HG03175 (cell line): Measurements from ENCODE around the gene WDR27.
"Not testable (repeated sequence)": the region's sequence is repeated elsewhere in the genome, so short reads cannot be mapped to it uniquely, and the experiment has no call there.

Experiments
- ATAC-seq: cut with Tn5 transposase; IDR thresholded peaks from one replicate; pipeline ENCODE4 v1.9.1; 2021; ENCODE audit warnings: mild to moderate bottlenecking, moderate library complexity; ENCODE audit not compliant: unreplicated experiment

Gene WDR27

DNA sequence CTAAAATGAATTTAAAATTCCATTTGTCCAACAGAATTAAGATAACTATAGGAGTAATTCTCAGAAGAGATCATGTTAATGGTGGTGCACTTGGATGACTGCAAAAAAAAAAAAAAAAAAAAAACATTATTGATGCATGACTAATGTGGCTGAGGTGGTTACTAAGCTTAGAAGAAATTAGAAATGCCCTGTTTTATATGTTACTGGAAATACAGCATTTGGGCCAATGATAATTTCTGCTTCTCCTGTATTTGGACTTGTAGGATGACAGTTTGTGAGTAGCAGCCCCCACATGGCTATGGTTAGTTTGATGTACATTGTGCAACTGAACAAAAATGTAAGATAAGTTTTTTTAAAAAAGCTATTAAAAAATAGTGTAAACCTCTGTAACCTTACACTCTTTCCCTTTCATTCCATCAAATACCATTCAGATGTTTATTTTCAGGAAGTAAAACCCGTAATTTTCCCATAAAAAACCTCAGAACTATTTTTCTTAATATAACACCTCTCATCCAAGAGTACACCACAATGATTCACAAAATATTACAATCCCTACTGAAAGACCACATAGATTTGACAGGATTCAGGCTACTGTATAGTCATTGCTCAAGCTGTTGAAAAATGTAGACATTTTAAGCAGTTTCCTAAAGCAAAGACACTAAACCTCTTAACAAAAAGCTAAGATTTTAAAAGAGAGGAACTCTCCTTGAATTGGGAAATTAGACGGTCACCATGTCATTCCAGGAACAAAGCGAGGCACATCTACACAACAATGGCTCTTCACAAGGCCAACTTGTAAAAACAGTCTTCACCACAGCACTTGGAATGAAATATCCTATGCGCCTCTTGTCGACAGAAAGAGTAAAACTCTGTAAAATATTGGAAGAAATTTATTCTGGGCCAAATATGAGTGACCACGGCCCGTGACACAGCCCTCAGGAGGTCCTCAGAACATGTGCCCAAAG, 83.0 kb downstream of the WDR27 start:
- ATAC-seq: no peak

DNA sequence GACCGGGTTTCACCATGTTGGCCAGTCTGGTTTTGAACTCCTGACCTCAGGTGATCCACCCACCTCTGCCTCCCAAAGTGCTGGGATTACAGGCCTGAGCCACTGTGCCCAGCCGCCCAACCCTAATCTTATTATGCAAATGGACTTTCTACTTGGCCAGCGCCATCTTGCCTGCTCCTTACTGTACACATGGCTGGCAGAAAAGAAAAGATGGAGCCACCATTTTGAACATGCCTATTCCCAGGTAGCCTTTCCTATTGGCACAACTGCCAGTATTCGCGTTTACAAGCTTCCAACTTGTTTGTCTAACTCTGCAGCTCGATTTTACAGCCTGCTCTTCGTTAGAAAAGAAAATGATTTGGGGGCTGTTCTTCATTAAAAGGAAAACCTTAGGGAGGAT, 84.3 kb downstream of the WDR27 start:
- ATAC-seq: no peak

DNA sequence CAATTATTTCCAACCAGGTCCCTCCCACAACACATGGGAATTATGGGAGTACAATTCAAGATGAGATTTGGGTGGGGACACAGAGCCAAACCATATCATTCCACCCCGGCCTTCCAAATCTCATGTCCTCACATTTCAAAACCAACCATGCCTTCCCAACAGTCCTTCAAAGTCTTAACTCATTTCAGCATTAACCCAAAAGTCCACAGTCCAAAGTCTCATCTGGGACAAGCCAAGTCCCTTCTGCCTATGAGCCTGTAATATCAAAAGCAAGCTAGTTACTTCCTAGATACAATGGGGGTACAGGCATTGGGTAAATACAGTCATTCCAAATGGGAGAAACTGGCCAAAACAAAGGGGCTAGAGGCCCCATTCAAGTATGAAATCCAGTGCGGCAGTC, 93.2 kb downstream of the WDR27 start:
- not testable (repeated sequence) for ATAC-seq

DNA sequence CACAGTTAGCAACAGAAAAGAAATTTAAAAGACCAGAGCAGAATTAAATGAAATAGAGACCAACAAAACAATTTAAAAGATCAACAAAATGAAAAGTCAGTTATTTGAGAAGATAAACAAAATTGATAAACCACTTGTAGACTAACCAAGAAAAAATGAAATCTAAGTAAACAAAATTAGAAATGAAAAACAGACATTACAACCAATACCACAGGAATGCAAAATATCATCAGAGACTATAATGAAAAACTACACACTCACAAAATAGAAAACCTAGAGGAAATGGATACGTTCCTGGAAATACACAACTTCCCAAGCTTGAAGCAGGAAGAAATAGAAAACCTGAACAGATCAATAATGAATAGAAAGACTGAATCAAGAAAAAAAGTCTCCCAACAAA, 97.8 kb downstream of the WDR27 start:
- ATAC-seq: no peak

DNA sequence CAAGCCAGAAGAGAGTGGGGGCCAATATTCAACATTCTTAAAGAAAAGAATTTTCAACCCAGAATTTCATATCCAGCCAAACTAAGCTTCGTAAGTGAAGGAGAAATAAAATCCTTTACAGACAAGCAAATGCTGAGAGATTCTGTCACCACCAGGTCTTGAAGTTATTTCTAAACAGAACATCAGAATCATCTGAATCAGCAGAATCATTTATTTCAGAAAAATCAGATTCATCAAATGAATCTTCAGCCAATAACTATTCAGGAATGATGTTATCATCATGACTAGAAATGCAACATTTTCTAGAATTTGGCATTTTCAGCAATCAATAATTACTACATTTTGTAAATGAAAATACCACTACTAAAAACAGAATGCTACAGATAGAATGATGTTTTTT, 100.7 kb downstream of the WDR27 start:
- ATAC-seq: not testable (repeated sequence)

DNA sequence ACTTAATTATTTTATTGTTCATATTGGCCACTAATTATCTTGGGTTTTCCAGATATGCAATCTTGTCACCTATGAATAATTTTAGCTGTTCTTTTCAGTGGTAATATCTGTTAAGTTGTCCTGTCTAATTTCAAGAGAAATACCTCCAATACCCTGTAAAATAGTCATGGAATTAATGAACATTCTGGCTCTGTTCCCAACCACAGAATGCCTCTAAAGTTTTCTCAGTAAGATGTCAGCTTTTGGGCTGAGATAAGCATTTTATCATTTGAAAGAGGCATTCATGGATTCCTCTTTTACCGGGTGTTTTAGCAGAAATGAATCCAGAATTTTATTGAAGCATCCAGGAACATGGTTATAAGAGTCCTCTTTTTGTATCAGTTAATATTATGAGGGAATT, 109.3 kb downstream of the WDR27 start:
- ATAC-seq: no peak

DNA sequence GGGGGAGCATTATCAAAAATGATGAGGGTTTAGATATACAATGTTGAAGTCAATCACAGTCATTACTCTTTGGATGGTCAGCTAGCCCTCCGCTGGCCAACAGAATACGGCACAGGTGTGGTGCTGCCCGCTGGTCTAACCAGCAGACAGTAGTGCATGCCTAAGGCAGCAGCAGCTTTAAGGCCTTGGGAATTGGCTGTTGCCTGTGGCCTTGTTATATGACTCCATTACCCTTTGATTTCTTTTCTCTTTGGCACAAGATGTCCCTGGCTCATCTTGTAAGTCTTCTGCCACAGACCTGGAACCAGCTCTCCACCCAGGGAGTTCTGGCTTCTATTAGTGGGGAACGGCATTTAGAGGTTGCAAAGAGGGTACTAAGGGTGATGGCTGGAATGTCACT, 110.2 kb downstream of the WDR27 start:
- no peak for ATAC-seq

DNA sequence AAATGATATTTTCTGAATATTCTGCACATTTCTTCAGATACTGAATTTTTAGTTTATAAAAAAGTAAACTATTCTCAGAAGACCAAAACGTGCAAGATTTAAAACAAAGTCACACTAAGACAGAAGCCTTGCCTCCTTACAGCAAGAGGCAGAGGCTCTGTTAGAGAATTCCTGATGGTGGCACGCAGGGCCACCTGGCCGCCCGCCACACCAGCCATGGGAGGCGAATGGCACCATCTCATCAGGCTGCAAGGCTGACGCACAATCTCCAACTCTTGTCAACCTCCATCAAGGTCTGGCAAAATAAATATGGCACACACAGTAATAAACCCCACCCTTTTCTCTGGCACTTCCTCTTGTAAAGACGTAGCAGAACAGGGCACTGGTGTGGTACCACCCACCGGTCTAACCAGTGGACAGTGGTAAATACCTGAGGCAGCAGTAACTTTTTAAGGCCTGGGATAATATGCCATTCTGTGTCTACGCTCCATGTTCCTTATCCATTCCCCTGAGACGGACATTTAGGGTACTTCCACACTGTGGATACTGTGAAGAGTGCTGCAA, 111.4 kb downstream of the WDR27 start:
- ATAC-seq: no peak

DNA sequence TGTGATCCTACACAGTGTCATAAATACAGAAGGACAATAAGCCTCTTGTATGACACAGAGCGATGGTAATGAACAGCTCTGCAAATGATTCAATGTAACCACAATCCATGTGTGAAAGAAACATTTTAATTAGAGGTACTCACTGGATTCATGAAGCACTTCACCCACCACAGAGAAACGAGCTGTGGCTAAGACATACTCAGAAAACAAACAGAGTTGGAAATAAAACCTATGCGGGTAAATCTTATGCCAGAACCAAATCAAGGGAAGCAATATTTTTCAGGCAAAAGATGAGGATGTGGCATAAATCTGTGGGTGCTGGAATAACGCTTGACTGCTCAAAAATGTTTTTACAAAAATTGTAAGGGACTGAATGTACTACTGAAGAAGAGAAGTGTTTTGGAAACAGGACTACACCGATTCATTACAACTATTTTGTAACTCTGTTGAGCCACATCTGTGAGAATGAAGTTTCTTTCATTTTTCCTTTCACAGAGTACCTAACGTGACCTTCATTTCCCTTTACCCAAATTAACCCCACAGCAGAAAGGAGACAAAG, 112.1 kb downstream of the WDR27 start:
- peak; percentile 77 for ATAC-seq

DNA sequence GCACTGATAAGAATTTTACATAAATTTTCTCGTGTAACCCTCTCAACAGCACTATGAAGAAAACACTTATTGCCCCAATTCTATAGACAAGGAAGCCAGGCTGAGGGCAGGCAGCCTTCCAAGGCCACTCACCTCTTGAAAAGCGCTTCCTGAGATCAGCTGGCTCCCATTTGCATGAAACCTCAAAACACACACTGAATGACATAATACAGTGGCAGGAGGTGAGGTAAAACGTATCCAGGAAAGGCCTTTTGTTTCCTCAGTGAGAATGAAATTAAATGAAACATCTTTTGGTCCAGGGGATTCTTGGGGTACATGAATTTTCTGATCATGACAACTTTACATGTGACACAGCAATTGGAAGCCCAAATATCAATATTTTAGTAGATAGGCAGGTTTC, 112.5 kb downstream of the WDR27 start:
- peak; percentile 70 for ATAC-seq

DNA sequence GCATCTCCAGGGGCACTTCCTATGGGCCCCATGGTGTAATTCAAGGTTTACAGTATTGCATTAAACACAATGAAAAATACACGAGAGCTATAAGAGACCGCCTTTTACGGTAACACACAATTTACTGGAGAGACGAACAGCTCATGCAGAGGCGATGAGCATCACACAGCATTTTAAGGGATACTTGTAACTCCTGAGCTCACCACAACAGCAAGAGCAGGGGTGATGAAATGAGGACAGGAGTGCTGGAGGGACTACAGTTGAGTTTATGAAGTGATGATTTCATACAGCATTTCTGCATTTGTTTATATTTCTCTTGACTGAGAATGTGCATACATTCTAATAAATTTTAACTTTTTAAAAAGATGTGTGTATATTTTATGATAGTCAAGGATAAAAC, 113.9 kb downstream of the WDR27 start:
- ATAC-seq: no peak

DNA sequence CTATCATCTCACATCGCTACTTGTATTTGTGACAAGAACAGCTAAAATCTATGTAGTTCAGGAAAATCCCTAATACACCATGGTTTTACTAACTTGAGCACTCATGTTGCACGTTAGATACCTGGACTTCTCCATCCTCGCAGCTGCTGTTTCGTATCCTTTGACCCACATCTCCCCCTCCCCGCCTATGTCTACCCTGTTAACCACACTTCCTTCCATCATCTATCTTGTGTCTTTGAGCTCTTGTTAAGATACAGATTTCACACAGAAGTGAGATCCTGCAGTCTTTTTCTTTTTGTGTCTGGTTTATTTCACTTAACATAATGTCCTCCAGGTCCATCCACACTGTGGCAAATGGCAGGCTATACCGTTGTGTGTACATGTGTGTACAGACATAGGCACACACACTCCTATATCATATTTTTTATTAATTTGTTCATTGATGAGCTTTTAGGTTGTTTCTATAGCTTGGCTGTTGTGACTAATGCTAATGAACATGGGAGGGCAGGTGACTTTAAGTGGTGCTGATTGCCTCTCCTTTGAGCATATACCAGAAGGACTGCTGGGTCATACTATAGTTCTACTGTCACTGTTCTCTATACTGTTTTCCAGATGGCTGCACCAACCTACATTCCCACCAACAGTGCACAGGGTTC, 117.8 kb downstream of the WDR27 start:
- peak; percentile 60 for ATAC-seq

DNA sequence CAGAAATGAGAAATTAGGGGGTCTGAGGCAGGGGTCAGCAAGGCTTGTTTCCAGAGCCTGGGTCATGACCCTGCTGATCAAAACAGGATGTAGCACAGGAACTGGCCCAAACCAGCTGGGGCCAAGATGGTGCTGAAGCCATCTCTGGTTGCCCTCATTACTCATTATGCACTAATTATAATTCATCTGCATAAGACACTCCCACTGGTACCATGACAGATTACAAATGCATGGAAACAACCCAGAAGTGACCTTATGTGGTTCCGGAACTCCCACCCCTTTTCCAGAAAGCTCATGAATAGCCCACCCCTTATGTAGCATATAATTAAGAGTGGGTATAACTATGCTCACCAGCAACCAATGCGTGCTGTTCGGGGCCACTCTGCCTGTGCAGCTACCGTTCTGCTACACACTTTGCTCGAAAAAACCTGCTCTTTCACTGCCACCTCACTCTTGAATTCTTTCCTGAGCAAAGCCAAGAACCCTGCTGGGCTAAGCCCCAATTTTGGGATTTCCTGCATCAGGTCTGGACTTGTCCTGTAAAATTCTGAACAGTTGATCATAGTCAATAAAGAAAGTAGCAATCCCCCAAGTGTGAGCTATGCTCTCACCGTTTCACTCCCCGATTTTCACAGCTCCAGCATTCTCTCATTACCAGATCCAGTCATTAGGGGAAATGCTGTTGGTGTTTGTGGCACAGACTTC, 122.3 kb downstream of the WDR27 start:
- no peak for ATAC-seq

DNA sequence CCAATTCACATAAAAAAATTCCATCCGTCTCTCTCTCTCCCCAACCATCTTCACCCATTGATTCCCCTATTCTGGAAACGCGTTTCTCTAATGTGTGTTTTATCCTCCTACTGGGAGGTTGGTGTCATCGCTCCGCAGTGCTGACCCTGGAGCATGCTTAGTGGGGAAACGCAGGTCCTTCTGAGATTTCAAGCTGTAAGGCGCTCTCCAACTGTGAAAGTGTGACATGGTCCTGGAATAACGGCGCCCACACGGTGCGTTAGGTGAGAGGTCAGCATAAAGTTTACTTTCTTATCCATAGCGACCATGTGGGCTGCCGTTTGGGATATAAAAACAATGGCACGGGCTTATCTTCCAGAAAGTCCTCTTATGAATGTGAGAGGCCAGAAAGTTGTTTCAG, 123.9 kb downstream of the WDR27 start:
- no peak for ATAC-seq

DNA sequence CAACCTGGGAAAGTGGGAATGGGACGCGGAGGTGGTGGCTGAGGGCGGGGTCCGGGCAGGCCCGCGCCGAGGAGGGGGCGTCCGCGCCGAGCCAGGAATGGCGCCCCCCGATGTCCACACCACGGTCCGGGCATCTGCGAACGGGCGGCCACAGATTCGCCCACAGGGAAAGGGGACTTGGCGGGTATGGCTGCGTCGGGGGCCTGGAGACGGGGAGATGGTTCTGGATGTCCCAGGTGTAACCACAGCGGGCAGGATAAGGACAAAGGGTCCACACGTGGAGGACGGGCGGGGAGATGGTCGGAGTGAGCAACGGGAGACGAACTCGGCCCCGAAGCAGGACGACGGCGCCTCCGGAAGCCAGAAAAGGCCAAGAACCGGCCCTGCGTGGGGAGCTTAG, 124.6 kb downstream of the WDR27 start:
- ATAC-seq: no peak

DNA sequence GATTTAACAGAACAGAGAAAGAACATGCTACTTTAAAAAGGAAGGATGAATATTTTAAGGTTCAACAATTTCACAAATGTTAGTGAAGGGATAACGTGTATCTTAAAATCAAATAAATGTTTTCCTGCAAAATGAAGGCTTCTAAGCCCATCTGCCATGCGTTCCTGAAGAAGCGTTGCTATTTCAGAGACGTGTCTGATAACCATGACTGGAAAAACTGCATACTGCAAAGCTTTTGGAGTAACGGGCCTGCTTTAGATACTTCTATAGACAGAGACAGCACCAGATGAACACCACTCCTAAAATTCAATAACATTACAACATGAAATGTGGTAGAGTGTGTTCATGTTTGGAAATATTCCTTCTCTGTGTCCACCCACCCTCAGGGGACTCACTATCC, 126.0 kb downstream of the WDR27 start:
- ATAC-seq: no peak

DNA sequence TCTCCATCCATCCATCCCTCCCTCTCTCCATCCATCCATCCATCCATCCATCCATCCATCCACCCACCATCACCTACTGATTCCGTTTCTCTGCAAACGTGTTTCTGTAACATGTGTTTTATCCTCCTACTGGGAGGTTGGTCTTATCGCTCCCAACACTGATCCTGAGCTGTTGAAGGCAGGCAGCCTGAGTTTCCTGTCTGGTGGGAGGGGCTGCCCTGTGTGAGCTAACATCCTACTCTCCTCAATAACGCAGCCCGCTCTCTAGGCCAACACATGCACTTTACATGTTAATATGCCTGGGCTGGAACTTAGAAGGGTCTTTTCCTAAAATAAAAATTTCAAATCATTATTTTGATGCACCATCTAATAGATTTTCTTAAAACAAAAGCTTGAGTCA, 126.5 kb downstream of the WDR27 start:
- no peak for ATAC-seq

DNA sequence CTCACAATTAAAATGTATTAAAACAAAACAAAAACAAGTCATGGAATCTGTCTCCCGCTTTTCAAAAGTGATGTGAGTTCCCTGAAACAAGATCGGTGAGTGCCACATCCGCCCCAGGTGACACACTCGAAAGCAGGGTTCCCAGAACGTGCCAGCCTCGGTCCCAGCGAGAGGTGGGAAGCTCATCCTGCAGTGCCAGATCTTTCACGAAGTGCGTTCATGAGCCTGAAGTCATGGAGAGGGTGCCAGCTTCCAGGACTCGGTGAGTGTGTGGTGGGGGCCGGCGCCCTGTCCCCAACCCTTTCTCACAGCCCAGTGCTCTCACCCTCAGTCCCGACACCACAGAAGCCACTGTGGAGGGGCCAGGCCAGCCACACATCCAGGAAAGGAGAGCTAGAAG, 127.4 kb downstream of the WDR27 start:
- ATAC-seq: no peak

DNA sequence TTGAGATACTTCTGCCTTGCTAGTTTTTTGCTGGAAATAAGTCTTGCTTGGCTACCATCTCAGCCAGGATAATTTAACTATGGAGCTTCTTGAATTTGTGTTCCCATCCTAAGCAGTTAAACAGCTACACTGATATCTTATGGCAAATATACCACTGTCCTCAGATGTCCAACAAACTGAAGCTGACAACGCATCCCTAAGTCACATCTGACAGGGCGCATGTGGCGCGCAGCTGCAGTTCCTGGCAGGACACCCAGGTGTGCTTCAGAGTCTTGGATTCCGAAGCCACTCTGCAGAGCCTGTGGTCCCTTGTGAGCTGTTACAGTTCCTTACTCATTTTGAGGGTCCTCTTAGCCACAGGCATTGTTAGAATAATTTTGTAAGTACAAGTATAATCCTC, 127.9 kb downstream of the WDR27 start:
- no peak for ATAC-seq

DNA sequence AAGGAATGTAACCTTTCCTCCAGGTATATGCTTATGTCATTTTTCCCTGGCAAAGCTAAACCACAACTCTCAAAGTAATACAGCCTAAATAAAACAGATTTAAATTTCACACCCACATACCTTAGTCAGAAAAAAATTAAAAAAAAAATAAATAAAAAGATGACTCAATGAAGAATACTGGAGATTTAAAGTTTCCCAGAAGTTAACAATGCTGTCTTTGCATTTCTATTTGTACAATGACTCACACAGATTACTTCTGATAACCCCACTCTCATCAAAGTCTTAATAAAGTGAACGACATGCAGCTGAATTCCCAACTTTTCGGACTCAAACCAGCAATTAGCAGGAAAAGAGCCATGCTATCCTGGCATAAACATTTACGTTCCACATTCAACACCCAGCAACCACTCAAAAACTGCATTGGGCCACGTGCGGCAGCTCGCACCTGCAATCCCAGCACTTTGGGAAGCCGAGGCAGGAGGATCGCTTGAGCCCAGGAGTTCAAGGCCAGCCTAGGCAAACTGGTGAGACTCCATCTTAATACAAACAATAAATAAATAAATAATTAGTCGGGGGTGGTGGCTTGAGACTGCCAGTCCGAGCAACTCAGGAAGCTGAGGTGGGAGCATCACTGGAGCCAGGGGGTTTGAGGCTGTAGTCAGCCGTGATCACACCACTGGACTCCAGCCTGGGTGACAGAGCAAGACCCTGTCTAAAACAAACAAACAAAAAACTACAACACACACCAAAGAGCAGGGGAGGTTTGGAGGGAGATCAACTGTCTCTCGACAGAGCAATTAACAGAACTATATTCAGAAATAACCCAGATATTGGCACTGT, 130.5 kb downstream of the WDR27 start:
- ATAC-seq: no peak
